Activated CD4-positive, alpha-beta T cell treated with anti-CD3 and anti-CD28 coated beads for 1 hour (primary cell): ENCODE measurements around the gene THTPA.
"Not testable (repeated sequence)": the region's sequence is repeated elsewhere in the genome, so short reads cannot be mapped to it uniquely, and the experiment has no call there.

Experiments
- DNase-seq: peaks from one replicate; pipeline ENCODE4 v3.0.0-alpha.2; 2020

The THTPA gene

GRCh38 chr14:23568021-23568599, 12.0 kb downstream of the THTPA start:
- no peak for DNase-seq

GRCh38 chr14:23568600-23569331, 12.7 kb downstream of the THTPA start:
- DNase-seq: no peak

- DNase-seq: no peak
Measured at GRCh38 chr14:23569443-23570151, 13.5 kb downstream of the THTPA start.

- DNase-seq: no peak
Measured at GRCh38 chr14:23570806-23571483, 14.9 kb downstream of the THTPA start.

GRCh38 chr14:23571701-23572523, 15.8 kb downstream of the THTPA start:
- no peak for DNase-seq

- DNase-seq: no peak
Measured at GRCh38 chr14:23572524-23572828, 16.4 kb downstream of the THTPA start.

- no peak for DNase-seq
Measured at GRCh38 chr14:23572836-23573235, 16.8 kb downstream of the THTPA start.

- no peak for DNase-seq
Measured at GRCh38 chr14:23573384-23574015, 17.4 kb downstream of the THTPA start.

GRCh38 chr14:23577004-23577681, 21.1 kb downstream of the THTPA start:
- DNase-seq: no peak

GRCh38 chr14:23577710-23578392, 21.8 kb downstream of the THTPA start:
- no peak for DNase-seq

GRCh38 chr14:23578560-23579310, 22.7 kb downstream of the THTPA start, which contains the start of gene JPH4:
Gene JPH4, minus strand, starts transcription at chr14:23578790. Its CDS starts 1,337 bp downstream, at chr14:23577453.
- DNase-seq: no peak

- DNase-seq: no peak
Measured at GRCh38 chr14:23579311-23579630, 23.2 kb downstream of the THTPA start.

- DNase-seq: no peak
Measured at GRCh38 chr14:23579739-23580138, 23.7 kb downstream of the THTPA start.

- DNase-seq: no peak
Measured at GRCh38 chr14:23580152-23580926, 24.3 kb downstream of the THTPA start.

- DNase-seq: no peak
Measured at GRCh38 chr14:23580948-23581281, 24.8 kb downstream of the THTPA start.

- no peak for DNase-seq
Measured at GRCh38 chr14:23582906-23583760, 27.1 kb downstream of the THTPA start.

- DNase-seq: not testable (repeated sequence)
Measured at GRCh38 chr14:23583761-23584526, 27.9 kb downstream of the THTPA start.
